Measurements from ENCODE around the gene LORICRIN. TPM values are rescaled to one million over a fixed set of nuclear protein-coding genes. Genes with fewer than 3 reads are reported as not detected.

Gene LORICRIN
- total and polyA plus RNA-seq, 2 of the 4 experiments (the other 2 are of a cell fraction) = not detected

DNA sequence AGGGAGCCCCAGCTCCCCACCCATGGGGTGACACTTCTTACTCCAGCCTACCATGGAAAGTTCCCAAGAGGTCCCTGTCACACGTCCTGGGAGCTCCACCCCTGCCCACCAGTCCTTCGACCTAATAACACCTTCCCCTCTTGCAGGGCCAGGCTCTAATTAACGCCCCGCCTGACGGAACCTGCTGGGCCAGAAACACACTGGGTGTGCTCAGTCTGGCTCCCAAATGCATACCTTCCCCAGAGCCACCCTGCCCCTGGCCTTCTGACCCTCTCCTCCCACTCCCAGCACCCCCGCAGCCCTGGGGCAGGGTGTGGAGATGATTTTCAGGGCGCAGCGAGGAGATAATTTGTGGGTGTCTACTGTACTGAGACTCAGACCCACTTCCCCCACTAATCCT, 32.7 kb downstream of the LORICRIN start:
- H3K79me1 ChIP-seq (ENCODE audit: low read depth in 1 of 2, low read length in 2 of 2) = no peaks in the 10 kb centered on the region
- H2AK5ac ChIP-seq (ENCODE audit: low read depth, low read length) = no peak overlapping the region
- ChIA-PET POLR2A (ENCODE audit: unreplicated experiment) (no interaction called here), CTCF (no interaction called here)
- no peak overlapping the region for H3K4ac ChIP-seq (ENCODE audit: low read depth, low read length)
- H3K4me2 ChIP-seq (ENCODE audit: low read depth, low read length) = no peak overlapping the region
- H2BK120ac ChIP-seq (ENCODE audit: low read depth, low read length) = no peak overlapping the region
- H2AK9ac ChIP-seq (replicated peaks; ENCODE audit: low read depth, low read length, poor library complexity) = no peak overlapping the region
- no peak overlapping the region for H2AFZ ChIP-seq (replicated peaks; ENCODE audit: low read length, poor library complexity)
- no peak overlapping the region for H3K9ac ChIP-seq (ENCODE audit: low read depth, low read length)
- H3K27me3 ChIP-seq (ENCODE audit: control insufficient read depth, insufficient read depth, low read length) = no peaks in the 10 kb centered on the region
- no peak overlapping the region for H3K14ac ChIP-seq (replicated peaks; ENCODE audit: low read depth, low read length)
- no peak overlapping the region for H2BK20ac ChIP-seq (ENCODE audit: low read depth, low read length)
- no peak overlapping the region for H3K4me3 ChIP-seq (ENCODE audit: insufficient read depth, low read depth, low read length)
- intact Hi-C loops (cut with micrococcal nuclease) (no loop called here), dilution Hi-C loops (cut with HindIII; ENCODE audit: low sequenced_read_pairs, unreplicated experiment) (no loop called here), in situ Hi-C loops (cut with MboI; ENCODE audit: low sequenced_read_pairs) (no loop called here)
- no peaks in the 10 kb centered on the region for H3K9me1 ChIP-seq (ENCODE audit: insufficient read depth, low read length)
- H3K36me3 ChIP-seq (ENCODE audit: control insufficient read depth, insufficient read depth, low read length) = no peaks in the 10 kb centered on the region
- H2BK5ac ChIP-seq (ENCODE audit: low read depth, low read length, poor library complexity, severe bottlenecking) = no peak overlapping the region
- no peak overlapping the region for H3K23ac ChIP-seq (ENCODE audit: low read depth, low read length)
- H3K56ac ChIP-seq (ENCODE audit: extremely low read depth, insufficient read depth, low read length) = no peak overlapping the region
- BruUV-seq (replicated peaks) = no TSS peak
- no peak overlapping the region for H4K8ac ChIP-seq (ENCODE audit: low read depth in 2 of 2, low read length in 2 of 2)
- no peaks in the 10 kb centered on the region for H3K4me1 ChIP-seq (ENCODE audit: control insufficient read depth, insufficient read depth, low read length)
- no peak overlapping the region for H4K5ac ChIP-seq (ENCODE audit: low read depth, low read length)
- TF ChIP-seq, protein P1, sequence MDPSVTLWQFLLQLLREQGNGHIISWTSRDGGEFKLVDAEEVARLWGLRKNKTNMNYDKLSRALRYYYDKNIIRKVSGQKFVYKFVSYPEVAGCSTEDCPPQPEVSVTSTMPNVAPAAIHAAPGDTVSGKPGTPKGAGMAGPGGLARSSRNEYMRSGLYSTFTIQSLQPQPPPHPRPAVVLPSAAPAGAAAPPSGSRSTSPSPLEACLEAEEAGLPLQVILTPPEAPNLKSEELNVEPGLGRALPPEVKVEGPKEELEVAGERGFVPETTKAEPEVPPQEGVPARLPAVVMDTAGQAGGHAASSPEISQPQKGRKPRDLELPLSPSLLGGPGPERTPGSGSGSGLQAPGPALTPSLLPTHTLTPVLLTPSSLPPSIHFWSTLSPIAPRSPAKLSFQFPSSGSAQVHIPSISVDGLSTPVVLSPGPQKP (IDR thresholded peaks at IDR 0.05; ENCODE audit: borderline replicate concordance, low read depth, low read length) = no peak
- TF ChIP-seq BHLHE40 (IDR thresholded peaks at IDR 0.05; ENCODE audit: low read depth, low read length) = no peak
- TF ChIP-seq RCOR1 (IDR thresholded peaks at IDR 0.05; ENCODE audit: insufficient replicate concordance, low read length) = no peak
- no peak for TF ChIP-seq MAFK (IDR thresholded peaks at IDR 0.05; ENCODE audit: low read depth, low read length)
- TF ChIP-seq SMC3 (IDR thresholded peaks at IDR 0.05; ENCODE audit: low read depth, low read length) = no peak
- TF ChIP-seq, protein P2, sequence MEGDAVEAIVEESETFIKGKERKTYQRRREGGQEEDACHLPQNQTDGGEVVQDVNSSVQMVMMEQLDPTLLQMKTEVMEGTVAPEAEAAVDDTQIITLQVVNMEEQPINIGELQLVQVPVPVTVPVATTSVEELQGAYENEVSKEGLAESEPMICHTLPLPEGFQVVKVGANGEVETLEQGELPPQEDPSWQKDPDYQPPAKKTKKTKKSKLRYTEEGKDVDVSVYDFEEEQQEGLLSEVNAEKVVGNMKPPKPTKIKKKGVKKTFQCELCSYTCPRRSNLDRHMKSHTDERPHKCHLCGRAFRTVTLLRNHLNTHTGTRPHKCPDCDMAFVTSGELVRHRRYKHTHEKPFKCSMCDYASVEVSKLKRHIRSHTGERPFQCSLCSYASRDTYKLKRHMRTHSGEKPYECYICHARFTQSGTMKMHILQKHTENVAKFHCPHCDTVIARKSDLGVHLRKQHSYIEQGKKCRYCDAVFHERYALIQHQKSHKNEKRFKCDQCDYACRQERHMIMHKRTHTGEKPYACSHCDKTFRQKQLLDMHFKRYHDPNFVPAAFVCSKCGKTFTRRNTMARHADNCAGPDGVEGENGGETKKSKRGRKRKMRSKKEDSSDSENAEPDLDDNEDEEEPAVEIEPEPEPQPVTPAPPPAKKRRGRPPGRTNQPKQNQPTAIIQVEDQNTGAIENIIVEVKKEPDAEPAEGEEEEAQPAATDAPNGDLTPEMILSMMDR (conservative IDR thresholded peaks at IDR 0.05; ENCODE audit: low read depth, low read length) = no peak
- TF ChIP-seq FOS (IDR thresholded peaks at IDR 0.05; ENCODE audit: low read depth, low read length) = no peak
- no peak for TF ChIP-seq CHD1 (IDR thresholded peaks at IDR 0.05; ENCODE audit: low read depth, low read length)
- TF ChIP-seq USF2 (IDR thresholded peaks at IDR 0.05; ENCODE audit: low read depth, low read length) = no peak
- TF ChIP-seq RFX5 (IDR thresholded peaks at IDR 0.05; ENCODE audit: low read depth, low read length) = no peak
- TF ChIP-seq NFE2L2 (IDR thresholded peaks at IDR 0.05; ENCODE audit: low read depth, low read length) = no peak
- TF ChIP-seq MAZ (IDR thresholded peaks at IDR 0.05; ENCODE audit: borderline replicate concordance, low read depth, low read length) = no peak
- H2BK15ac ChIP-seq (ENCODE audit: low read depth, low read length) = no peak overlapping the region
- ATAC-seq (ENCODE audit: low read depth) (no peak), DNase-seq (no peak)
- H3K9me3 ChIP-seq (ENCODE audit: control insufficient read depth, insufficient read depth, low read length) = no peaks in the 10 kb centered on the region
- no peak overlapping the region for H4K91ac ChIP-seq (ENCODE audit: insufficient read depth, low read depth, low read length)
- no peak overlapping the region for H3K27ac ChIP-seq (ENCODE audit: insufficient read depth, low read length)
- no peak overlapping the region for H3K18ac ChIP-seq (ENCODE audit: low read depth, low read length)
- H4K20me1 ChIP-seq (ENCODE audit: insufficient read depth, low read length) = no peaks in the 10 kb centered on the region
- 0% methylated on average over 1 of the region's 8 CpGs; no CpG with 5 or more reads in 1 of the 2 experiments for WGBS, 2 experiments (ENCODE audit: extremely low coverage in 2 of 2, insufficient read length in 1 of 2)

All from IMR-90 (cell line).